HCT116 (cell line): ENCODE results near the gene FUOM.

ENCODE experiments used
- CBX3 ChIP-seq: IDR thresholded peaks from 2 replicates; pipeline ENCODE4 v1.6.1; 2012; ENCODE audit warnings: low read depth
- RAD21 ChIP-seq: IDR thresholded peaks from 2 replicates; pipeline ENCODE4 v1.6.1; 2012; ENCODE audit warnings: low read depth, mild to moderate bottlenecking
- ZFX ChIP-seq: fragments of 450-650 bp; IDR thresholded peaks from 2 replicates; pipeline ENCODE4 v1.6.1; 2017
- TF ChIP-seq, protein P1 (sequence below), 3 experiments: fragments of 200-600 bp in 1 of 3; sonication (generic) in 1 of 3; IDR thresholded peaks in 2 of 3; conservative IDR thresholded peaks in 1 of 3; 2 replicates each; pipeline ENCODE4 v1.5.1; 2012 to 2017; ENCODE audit warnings: low read depth in 2 of 3, low read length in 2 of 3, antibody characterized with exemption in 1 of 3, borderline replicate concordance in 1 of 3, control low read depth in 1 of 3, mild to moderate bottlenecking in 1 of 3, mixed read lengths in 1 of 3, mixed run types in 1 of 3, moderate library complexity in 1 of 3; ENCODE audit not compliant: insufficient read depth in 1 of 3

DNA sequence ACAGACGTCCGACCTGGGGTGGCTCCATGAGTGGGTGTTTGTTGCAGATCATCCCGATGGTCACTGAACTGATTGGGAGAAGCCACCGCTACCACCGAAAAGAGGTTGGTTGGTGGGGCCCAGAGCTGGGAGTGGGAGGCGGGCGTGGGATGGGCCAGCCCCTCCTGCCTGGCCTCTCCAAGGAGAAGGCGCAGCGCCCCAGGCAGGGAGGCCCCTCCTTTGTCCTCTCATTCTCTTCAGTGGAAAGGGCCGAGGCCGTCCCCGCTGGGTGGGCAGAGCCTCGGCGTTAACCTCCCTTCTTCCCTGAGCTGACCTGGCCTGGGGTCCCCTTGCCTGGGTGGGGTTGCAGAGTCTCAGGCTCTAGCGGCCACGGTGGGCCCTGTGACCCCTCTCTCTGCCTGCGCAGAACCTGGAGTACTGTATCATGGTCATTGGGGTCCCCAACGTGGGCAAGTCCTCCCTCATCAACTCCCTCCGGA, 41.3 kb upstream of the FUOM start:
- TF ChIP-seq RAD21 (no peak), ZFX (no peak), CBX3 (no peak)
- TF ChIP-seq, protein P1, sequence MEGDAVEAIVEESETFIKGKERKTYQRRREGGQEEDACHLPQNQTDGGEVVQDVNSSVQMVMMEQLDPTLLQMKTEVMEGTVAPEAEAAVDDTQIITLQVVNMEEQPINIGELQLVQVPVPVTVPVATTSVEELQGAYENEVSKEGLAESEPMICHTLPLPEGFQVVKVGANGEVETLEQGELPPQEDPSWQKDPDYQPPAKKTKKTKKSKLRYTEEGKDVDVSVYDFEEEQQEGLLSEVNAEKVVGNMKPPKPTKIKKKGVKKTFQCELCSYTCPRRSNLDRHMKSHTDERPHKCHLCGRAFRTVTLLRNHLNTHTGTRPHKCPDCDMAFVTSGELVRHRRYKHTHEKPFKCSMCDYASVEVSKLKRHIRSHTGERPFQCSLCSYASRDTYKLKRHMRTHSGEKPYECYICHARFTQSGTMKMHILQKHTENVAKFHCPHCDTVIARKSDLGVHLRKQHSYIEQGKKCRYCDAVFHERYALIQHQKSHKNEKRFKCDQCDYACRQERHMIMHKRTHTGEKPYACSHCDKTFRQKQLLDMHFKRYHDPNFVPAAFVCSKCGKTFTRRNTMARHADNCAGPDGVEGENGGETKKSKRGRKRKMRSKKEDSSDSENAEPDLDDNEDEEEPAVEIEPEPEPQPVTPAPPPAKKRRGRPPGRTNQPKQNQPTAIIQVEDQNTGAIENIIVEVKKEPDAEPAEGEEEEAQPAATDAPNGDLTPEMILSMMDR (IDR thresholded peaks at IDR 0.05 in 2 of 3, conservative IDR thresholded peaks at IDR 0.05 in 1 of 3; ENCODE audit: borderline replicate concordance in 1 of 3, insufficient read depth in 1 of 3, low read depth in 2 of 3, low read length in 2 of 3): no peak
